ENCODE results near the gene SLC12A4. TPM values are rescaled to one million over a fixed set of nuclear protein-coding genes. Genes with fewer than 3 reads are reported as not detected.

SLC12A4 gene
- total RNA-seq, 1 experiment from 2014 or later = 107 TPM

- peaks cover 76% of the 10 kb centered on the region for H3K36me3 Mint-ChIP-seq (ENCODE audit: insufficient read depth, unreplicated experiment)
- no peaks in the 10 kb centered on the region for H3K9me3 Mint-ChIP-seq (ENCODE audit: unreplicated experiment)
- no peak for TF ChIP-seq CTCF (IDR thresholded peaks at IDR 0.05; ENCODE audit: unreplicated experiment)
- no peak within 1 kb of the TSS for H3K27ac Mint-ChIP-seq (ENCODE audit: low read depth, unreplicated experiment)
- H3K4me3 Mint-ChIP-seq (ENCODE audit: unreplicated experiment) = no peak within 1 kb of the TSS
- ChIA-PET POLR2A (interaction anchor here (1.4 kb wide), 1 partner anchor 8 kb away, joined by 7 read pairs; no protein-coding TSS in a partner anchor), CTCF (interaction anchor here (0.7 to 1.0 kb wide), 2 partner anchors 12 to 86 kb away, joined by 3 to 4 read pairs; no protein-coding TSS in a partner anchor)
- no peak for DNase-seq (ENCODE audit: unreplicated experiment)
- peaks cover 13% of the 10 kb centered on the region for H3K4me1 Mint-ChIP-seq (ENCODE audit: insufficient read depth, unreplicated experiment)
- intact Hi-C loops (cut with micrococcal nuclease) = no loop called here
- BruUV-seq (replicated peaks) = no TSS peak
- H3K27me3 Mint-ChIP-seq (ENCODE audit: insufficient read depth, unreplicated experiment) = no peaks in the 10 kb centered on the region
Measured at GRCh38 chr16:67943619-67944504, 24.6 kb downstream of the SLC12A4 start, which contains the start of gene LCAT. LCAT (minus strand) TSS chr16:67944120; CDS start chr16:67944101, 19 bp downstream.

GRCh38 chr16:67943256-67943618 lies 25.2 kb downstream of the SLC12A4 start:
- H3K9me3 Mint-ChIP-seq (ENCODE audit: unreplicated experiment) = no peaks in the 10 kb centered on the region
- H3K36me3 Mint-ChIP-seq (ENCODE audit: insufficient read depth, unreplicated experiment) = peaks cover 76% of the 10 kb centered on the region
- H3K27me3 Mint-ChIP-seq (ENCODE audit: insufficient read depth, unreplicated experiment) = no peaks in the 10 kb centered on the region
- ChIA-PET POLR2A (no interaction called here), CTCF (interaction anchor here (0.7 to 0.9 kb wide), 3 partner anchors 20 to 76 kb away, joined by 3 to 5 read pairs (median 3); no protein-coding TSS in a partner anchor)
- no TSS peak for BruUV-seq (replicated peaks)
- no peak for TF ChIP-seq CTCF (IDR thresholded peaks at IDR 0.05; ENCODE audit: unreplicated experiment)
- no peak for DNase-seq (ENCODE audit: unreplicated experiment)
- peaks cover 8% of the 10 kb centered on the region for H3K4me1 Mint-ChIP-seq (ENCODE audit: insufficient read depth, unreplicated experiment)
- H3K27ac Mint-ChIP-seq (ENCODE audit: low read depth, unreplicated experiment) = no peak overlapping the region
- H3K4me3 Mint-ChIP-seq (ENCODE audit: unreplicated experiment) = no peak overlapping the region
- intact Hi-C loops (cut with micrococcal nuclease) = no loop called here

- no peak for TF ChIP-seq CTCF (IDR thresholded peaks at IDR 0.05; ENCODE audit: unreplicated experiment)
- intact Hi-C loops (cut with micrococcal nuclease) = no loop called here
- Mint-ChIP-seq H3K27ac (ENCODE audit: low read depth, unreplicated experiment) (no peak overlapping the region), H3K27me3 (ENCODE audit: insufficient read depth, unreplicated experiment) (no peaks in the 10 kb centered on the region), H3K4me1 (ENCODE audit: insufficient read depth, unreplicated experiment) (peaks cover 5% of the 10 kb centered on the region), H3K36me3 (ENCODE audit: insufficient read depth, unreplicated experiment) (peaks cover 73% of the 10 kb centered on the region), H3K9me3 (ENCODE audit: unreplicated experiment) (no peaks in the 10 kb centered on the region), H3K4me3 (ENCODE audit: unreplicated experiment) (no peak overlapping the region)
- ChIA-PET CTCF (interaction anchor here (0.6 to 1.3 kb wide), 9 partner anchors 11 to 128 kb away, joined by 3 to 5 read pairs (median 3); no protein-coding TSS in a partner anchor), POLR2A (interaction anchor here (0.6 to 2.1 kb wide), 6 partner anchors 9 to 99 kb away, joined by 3 to 6 read pairs (median 4); no protein-coding TSS in a partner anchor)
- DNase-seq (ENCODE audit: unreplicated experiment) = no peak
- no TSS peak for BruUV-seq (replicated peaks)
Measured at GRCh38 chr16:67942510-67943255, 25.8 kb downstream of the SLC12A4 start.

GRCh38 chr16:67942200-67942509 lies 26.3 kb downstream of the SLC12A4 start:
- Mint-ChIP-seq H3K27me3 (ENCODE audit: insufficient read depth, unreplicated experiment) (no peaks in the 10 kb centered on the region), H3K4me3 (ENCODE audit: unreplicated experiment) (no peak overlapping the region), H3K27ac (ENCODE audit: low read depth, unreplicated experiment) (no peak overlapping the region), H3K4me1 (ENCODE audit: insufficient read depth, unreplicated experiment) (peaks cover 9% of the 10 kb centered on the region), H3K9me3 (ENCODE audit: unreplicated experiment) (no peaks in the 10 kb centered on the region), H3K36me3 (ENCODE audit: insufficient read depth, unreplicated experiment) (peaks cover 69% of the 10 kb centered on the region)
- CTCF ChIA-PET = interaction anchor here (0.6 to 1.3 kb wide), 7 partner anchors 12 to 282 kb away, joined by 3 to 4 read pairs (median 3); partner anchors contain the start of gene ACD
- POLR2A ChIA-PET = interaction anchor here (0.6 to 2.8 kb wide), 7 partner anchors 10 to 98 kb away, joined by 3 to 11 read pairs (median 4); no protein-coding TSS in a partner anchor
- peak; percentile 59 for TF ChIP-seq CTCF (IDR thresholded peaks at IDR 0.05; ENCODE audit: unreplicated experiment)
- intact Hi-C loops (cut with micrococcal nuclease) = no loop called here
- no TSS peak for BruUV-seq (replicated peaks)
- peak; percentile 52 for DNase-seq (ENCODE audit: unreplicated experiment)

Data from MCF 10A (cell line).